GM18502 (cell line): ENCODE data around the gene PPP1R2C.

Source experiments
- ATAC-seq: cut with Tn5 transposase; IDR thresholded peaks from one replicate; pipeline ENCODE4 v1.9.1; 2021; ENCODE audit warnings: mild to moderate bottlenecking; ENCODE audit not compliant: unreplicated experiment, poor library complexity

Gene PPP1R2C

DNA sequence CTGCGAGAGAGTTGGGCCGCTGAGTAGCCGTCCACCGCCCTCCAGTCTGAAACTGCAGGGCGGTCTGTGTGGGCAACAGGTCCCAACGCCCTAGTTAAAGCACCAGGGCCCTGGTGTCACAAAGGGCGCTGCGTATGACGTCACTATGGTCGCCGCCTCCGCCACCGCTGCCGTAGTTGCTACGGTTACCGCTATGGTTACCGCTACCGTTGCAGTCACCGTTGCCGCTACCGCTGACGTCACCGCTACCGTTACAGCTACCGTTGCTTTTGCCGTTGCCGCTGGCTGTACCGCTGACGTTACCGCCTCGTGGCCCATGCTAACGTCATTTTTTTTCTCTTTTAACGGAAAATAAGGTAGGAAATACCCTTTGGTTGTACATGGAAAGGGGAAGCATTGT, at the start of gene PPP1R2C:
Gene PPP1R2C, minus strand, starts transcription at position 68 of the 400 bp plus-strand sequence. CDS start 84 bp downstream, outside the sequence.
- ATAC-seq, result no peak

DNA sequence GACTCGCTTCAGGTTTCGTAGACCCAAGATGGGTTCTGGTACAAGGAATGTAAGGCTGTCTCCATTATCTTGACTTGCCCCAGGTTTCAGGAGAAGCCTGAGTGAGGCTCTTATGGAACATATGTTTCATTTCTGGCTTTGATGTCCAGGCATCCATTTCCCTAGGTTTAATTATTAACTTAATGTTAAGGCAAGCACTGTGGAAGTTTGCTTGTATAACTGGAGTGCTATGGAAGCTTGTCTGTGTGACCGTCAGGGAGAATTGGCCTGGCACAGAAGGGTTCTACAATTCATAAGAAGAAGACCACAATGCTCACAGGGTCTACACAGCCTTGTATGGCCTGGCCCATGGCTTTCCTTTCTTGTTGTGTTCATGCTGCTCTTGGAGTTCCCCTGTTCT, 47.2 kb upstream of the PPP1R2C start:
- ATAC-seq, result no peak

DNA sequence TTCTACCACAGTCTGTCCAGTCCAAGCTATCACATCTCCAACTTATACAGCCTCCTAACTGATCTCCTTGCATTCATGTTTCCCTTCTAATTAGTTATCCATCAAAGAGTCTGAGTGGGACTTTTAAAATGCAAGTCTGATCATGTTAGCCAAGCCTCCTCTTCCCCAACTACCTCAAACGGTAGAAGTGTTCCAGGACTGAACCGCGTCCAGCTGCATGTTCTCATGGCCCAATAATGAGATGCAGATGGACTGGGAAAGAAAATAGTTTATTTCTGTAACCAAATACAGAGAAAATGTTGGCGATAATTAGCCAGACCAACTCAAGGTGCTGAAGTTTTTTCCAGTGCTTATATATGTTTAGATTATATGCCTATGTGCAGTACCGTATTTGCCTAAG, 46.6 kb upstream of the PPP1R2C start:
- ATAC-seq, result no peak

DNA sequence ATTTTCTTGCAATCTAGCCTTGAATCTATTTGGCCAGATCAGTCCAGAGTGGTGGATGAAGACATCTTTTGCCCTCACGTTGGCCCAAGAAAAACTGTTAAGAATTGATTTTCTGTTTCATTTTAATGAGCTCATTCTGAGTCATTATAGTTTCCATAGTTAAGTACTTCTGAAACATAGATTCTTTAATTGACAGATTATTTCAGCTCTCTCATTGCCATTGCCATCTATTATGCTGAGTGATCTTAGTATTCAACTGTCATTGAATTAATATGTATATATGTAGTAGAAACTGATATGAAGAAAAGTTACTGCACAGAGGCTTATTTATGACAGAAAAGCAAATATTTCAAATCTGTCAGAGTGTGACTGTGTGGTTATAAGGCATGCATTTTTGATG, 45.5 kb upstream of the PPP1R2C start:
- ATAC-seq, result peak; percentile 44

DNA sequence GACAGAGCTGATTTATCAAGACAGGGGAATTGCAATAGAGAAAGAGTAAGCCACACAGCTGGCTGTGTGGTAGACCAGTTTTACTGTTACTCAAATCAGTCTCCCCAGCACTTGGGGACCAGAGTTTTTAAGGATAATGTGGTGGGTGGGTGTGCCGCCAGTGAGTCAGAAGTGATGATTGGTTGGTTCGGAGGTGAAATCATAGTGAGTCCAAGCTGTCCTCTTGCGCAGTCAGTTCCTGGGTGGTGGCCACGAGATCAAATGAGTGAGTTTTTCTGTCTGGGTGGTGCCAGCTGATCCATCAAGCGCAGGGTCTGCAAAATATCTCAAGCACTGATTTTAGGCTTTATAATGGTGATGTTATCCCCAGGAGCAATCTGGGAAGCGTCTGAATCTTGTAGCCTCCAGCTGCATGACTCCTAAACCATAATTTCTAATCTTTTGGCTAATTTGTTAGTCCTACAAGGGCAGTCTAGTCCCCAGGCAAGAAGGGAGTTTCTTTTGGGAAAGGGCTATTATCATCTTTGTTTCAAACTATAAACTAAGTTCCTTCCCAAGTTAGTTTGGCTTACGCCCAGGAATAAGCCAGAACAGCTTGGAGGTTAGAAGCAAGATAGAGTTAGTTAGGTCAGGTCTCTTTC, 44.0 kb upstream of the PPP1R2C start:
- no peak for ATAC-seq

DNA sequence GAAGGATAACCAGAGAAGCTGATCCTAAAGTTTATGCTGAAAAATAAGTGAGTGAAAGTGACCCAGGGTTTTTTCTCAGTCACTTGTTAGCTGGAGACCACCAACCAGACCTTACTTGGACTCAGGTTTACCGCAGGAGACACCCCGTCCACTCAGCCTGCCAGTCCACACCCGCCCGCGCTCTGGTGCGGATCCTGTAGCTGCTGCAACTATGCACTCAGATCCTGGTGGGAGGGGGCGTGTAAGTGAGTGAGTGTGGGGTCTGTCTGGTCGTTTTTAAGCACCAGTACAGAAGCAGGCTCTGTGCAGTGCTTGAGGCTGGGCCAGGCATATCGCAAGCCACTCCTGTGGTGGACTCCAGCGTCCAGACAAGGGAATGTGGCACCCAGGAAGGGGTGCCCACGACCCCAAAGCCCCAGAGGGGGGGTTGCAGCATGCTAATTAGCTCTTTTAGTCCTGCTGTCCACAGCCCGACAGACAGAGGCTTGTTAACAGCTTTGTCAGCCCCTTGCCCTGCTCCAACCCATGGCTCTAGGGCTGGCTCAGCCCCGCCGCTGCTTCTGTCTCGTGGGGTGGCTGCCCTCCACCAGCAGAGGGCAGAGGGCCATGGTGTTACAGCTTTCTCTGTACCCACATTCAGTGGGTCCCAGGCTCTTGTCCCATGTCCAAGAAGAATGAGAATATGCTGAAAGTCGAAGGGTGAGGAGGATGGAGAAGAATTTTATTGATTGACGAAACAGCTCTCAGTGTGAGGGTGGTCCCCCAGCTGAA, 40.4 kb upstream of the PPP1R2C start:
- ATAC-seq, result no peak

DNA sequence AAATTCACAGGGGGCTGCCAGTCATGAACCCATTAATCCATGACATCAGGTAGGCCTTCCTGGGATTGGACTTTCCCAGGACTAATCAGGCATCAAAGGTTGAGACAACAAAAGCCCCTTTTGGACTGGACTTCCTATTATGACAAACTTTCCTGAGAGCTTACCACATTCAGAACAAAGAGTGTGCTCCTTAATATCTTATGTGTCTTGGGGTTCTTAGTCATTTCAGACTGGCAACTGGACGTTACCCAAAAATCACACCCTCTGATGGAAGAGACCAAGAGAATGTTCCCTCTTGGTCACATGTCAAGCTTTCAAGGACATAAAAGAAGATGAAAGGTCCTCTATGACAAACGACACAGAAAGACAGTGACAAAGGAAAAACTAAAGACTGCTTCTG, 31.6 kb upstream of the PPP1R2C start:
- ATAC-seq, result no peak

DNA sequence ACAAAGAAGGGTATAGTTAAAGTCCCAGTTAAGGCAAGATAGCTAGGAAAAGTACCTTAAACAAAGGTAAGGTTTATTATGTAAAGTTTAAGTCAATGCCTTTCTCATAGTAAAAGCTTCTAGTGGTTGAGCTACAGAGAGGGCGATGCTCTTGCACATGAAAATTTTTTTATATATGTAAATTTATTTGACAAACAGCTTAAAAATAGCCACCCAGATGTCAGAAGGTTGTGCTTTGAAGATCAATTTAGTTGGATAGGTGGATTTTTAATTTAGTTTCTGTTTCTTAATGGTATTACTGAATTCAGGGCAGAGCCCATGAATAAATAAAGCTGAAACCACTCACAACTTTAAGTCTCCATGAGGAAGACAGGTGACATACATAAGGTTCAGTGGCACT, 29.4 kb upstream of the PPP1R2C start:
- ATAC-seq, result no peak

DNA sequence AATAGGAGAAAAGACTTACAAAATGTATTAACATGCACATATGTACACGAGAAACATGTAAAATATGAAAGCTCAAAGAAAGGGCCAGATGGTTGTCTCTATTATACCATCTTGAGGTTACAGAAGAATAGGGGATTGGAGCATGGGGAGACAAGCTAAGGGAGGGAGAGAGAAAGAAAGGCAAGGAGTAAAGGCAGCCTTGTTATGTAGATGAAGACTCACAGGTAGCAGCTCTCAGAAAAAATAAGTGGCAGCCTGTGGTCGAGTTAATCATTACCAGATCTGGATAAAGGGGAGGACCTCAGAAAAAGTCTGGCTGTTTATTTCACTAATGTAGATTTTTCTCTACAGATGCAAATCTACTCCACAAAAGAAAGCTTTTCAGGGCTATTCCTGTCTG, 26.6 kb upstream of the PPP1R2C start:
- no peak for ATAC-seq

DNA sequence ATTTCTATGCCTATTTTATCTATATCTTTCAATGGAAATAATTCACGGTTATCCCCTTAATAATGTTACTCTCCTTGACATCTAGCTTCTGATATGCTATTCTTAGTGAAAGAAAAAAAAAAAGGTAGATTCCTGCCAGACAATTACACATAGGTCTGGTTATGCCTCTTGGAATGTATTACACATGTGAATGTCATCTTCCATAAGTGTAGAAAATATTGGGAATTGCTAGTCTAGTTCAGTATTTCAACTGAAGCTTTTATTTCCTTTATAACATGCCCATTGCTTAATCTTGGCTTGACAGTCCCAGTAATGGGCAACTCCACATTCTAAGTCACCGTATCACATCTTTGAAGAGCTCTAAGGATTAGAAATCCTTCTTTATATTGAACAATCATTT, 25.4 kb upstream of the PPP1R2C start:
- ATAC-seq, result no peak

DNA sequence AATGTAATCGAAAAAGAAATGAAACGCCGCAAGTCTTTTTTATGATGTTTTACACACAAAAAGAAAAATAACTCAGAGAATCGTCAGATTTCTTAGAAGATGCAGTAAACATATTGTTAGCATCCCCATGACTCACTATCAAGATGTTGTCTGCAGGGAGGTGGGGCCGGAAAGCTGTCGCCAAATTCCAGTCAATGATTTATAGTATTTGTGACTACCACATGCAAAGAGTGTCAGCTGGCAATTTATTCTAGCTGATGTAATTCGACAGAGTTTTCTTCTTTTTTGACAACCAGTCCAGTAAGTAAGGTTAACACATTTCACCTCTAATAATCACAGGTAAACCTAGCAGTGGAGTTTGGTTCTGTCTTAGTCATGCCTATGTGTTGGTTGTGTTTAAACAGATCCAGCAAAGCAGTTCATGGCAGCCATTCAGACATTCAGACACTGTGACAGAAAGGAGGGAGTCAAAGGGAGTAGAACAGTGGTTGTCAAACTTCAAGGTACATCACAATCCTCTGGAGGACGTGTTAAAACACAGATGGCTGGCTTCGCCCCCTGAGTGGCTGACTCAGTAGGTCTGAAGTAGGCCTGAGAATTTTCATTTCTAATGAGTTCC, 19.8 kb upstream of the PPP1R2C start:
- ATAC-seq, result no peak

DNA sequence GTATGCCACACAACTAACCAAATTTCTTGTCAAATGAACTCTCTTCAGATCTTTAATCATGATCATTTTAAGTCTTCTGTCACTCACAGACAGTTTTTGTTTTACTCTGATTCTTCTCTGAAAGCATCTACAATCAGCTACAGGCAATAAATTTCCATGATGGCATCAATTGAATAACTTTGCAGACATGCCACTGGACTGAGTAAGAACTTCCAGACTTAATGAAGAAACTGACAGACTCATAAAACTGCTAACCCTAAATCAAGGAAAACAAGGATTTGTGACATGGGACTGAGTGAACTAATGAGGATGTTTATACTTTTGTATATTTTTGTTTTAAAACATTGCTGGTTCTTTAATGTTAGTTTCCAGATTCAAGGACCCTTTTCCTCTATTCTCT, 5.5 kb upstream of the PPP1R2C start:
- ATAC-seq, result no peak

DNA sequence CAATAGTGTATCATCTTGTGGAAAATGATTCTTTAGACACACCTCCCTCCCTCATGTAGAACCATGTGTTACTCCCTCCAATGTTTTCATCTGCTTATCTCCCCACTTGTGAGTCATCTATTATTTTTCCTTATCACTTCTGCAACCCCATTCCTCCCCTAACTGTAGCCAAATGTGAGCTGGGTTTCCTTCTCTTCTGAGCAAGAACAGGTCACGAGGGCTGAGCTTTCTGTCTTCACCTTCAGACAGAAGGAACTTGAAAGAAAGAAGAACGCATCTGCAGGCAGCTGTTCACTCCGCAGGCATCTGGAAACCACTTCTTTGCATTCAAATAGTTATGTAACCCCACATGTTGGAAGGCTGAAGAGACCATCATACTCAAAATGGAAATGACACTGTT, 1.8 kb downstream of the PPP1R2C start:
- ATAC-seq, result peak; percentile 57

DNA sequence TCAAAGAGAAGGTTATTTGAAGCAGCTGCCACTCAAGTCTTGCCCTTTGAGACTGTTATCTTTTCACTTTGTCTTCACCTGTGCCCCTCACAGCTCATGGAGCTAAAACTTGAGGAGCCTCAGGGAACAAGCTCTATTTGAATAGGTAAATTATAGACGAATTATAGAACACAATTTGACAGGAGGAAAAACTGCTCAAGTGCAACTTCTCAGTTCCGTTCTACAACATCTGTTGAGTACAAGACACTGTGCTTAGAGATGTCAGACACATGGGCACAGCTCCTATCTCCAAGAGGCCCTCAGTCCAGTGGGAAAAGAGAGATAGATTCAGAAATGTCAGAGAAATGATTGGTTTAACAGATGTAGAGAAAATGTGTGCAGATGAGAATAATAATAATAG, 5.1 kb downstream of the PPP1R2C start:
- ATAC-seq, result no peak

DNA sequence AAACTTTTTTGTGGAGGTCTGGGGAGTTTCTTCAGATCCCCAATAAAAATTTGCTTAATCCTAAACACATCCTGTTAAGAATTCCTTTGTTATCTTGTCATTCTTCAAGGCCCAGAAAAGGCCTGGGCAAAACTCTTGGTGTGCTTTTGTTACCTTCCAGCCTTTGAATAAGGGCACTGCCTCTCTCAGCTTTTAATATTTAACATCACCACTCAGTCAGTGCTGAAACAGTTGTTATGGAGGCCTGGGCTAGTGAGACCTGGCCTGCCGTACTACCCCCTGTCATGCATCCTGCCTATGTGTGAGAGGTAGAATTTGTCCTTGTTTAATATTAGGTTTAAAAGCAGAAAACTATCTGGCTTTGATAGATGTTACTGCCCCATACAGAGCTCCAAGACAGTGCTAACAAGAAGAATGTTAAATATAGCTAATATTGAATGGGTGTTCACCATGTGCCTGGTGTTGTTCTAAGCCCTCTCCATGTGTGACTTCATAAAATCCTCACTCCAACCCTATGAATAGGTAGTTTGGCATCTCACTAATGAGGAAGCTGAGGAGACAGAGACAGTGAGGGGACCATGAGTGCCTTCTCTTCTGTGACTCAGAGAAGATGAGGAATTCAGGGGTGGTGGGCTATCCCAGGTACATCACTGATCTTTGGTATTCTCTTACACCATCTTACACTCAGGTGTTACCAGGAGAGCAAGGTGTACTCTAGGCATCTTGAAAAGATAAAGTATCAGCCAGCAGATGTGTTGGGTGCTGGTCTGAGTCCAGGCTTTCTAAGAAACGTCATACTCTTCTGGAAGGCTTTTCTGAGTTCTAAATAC, 6.2 kb downstream of the PPP1R2C start:
- no peak for ATAC-seq

DNA sequence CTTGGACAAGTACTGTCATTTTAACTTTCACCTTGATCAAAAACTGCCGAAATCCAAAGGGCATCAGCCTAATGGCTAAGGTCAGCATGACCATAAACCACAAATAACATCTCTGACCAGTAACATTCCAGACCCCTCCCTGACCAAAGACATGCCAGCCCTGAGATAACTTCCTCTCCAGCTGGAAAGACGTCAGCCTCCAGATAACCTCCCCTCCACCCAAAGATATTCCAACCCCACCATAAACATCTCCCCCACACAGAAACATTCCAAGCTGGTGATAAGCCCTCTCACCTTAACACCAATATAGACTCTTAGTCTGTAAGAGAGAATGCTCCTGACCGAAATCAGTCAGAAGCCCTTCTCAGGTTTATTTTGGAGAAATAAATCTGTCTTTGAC, 7.4 kb downstream of the PPP1R2C start:
- ATAC-seq, result no peak

DNA sequence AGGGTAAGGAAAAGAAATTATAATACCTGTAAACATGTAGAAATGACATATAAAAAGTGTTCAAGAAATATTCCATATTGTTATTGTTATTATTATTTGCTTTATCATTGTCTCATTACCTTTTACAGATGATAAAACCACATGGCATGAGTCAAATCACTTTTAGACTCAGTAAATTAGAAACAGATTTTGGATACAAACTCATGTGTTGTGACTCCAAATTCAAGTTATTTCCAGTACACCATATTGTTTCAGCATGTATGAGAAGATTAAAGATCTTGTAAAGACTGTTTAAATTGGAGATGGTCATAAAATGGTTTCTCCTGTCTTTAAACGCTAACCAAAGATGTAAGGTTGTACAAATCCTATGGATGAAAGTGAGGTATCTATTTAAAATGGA, 18.1 kb downstream of the PPP1R2C start:
- no peak for ATAC-seq

DNA sequence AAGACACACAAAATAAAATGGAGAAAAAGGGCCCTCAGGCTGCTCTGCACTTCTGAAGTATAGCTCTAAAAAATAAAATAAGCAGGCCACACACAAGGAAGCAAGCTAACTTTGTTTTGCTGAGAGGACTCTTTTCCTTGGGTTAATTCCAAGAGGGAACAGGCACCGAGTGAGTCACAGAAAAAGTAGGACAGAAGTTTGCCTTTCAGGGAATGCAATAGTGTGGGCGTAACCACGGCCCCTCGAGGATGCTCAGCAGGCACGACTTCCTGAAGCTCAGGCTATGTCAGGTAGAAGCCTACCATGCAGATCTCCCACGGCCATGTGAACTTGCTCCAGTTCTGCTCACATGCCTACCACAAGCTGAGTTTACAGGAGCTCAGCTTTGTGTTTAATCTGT, 22.1 kb downstream of the PPP1R2C start:
- ATAC-seq, result no peak

DNA sequence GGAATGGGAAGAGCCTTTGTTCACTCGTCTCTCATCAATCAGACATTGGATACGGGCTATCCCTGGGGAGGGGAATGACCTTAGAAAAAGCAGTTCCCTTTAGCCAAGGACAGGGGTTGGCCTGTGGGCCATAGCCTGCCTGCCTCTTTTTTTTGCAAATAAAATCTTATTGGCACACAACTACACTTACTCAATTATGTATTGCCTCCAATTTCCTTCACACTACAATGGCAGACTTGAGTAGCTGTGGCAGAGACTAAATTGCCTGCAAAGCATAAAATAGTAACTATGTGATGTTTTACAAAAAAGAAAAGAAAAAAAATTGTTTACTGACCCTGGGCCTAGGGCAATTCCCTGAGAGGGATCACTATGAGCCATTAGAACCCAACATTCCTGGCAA, 23.4 kb downstream of the PPP1R2C start:
- ATAC-seq, result no peak

DNA sequence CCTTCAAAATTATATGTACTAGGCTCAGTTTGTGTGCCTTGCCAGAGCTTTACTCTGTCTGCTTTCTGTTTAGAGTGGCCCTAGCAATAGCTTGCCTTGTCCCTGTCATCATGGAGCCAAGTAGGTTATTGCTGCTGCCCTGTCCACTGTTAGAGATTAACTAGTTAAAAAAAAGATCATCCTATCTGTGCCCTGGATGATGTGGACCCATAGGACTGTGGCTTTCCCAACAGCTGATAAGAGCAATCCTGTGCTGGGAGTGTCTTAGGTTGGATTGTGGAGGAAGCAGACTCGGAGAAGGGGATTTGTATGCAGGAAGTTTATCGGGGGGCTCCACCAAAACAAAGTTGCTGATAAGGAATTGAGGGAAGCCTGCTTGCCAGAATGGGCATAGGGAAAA, 23.8 kb downstream of the PPP1R2C start:
- ATAC-seq, result no peak

DNA sequence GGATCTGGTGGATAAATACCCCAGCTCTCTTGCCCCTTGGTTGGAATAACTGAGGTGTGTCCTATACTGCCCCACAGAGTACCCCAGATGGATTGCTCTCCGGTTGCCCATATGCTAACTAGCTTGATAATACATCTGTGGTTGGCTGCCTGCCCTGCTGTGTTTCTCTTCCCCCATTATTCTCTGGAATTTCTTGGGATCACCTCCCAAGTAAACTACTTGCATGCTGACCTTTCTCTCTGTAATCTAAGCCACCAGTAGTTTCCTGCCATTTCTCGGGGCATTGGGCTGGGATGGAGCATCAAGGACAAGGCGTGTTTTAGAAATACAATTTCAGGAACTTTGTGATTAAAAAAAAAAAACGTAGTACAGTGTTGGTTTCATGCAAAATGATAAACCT, 25.2 kb downstream of the PPP1R2C start:
- ATAC-seq, result no peak
